PC-3 (cell line): Measurements from ENCODE around the gene GFOD1.

Source experiments
- CTCF ChIP-seq: fragments of 300-600 bp; sonication (generic); conservative IDR thresholded peaks from 2 replicates; pipeline ENCODE4 v1.5.1; 2017; ENCODE audit warnings: antibody characterized with exemption, low read depth, mild to moderate bottlenecking, low read length
- EZH2 ChIP-seq: fragments of 300-600 bp; sonication (generic); IDR thresholded peaks from one replicate; pipeline ENCODE4 v1.6.1; 2017; ENCODE audit warnings: antibody characterized with exemption, mild to moderate bottlenecking, low read length; ENCODE audit not compliant: unreplicated experiment

GRCh38 chr6:13453153-13453552 lies 34.2 kb downstream of the GFOD1 start:
- TF ChIP-seq EZH2, result no peak
- no peak for TF ChIP-seq CTCF
